ENCODE results near the gene CSMD2.

DNA sequence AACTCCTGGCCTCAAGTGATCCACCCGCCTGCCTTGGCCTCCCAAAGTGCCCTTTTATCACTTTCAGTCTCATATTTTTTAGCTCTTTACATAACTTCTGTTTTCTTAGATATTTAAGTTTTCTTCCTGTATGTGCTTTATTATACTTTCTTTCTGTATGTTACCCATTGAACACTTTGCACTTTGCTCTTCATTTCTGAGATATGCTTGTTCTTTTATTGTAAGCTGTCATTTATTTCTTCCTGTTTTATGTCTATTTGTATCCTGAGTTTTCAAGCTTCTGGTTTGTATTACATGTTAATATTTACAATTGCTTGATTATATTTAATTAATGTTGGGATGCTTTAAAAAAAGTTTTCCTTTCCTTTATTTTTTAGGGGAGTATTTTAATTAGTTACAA is 656.9 kb downstream of the CSMD2 start:
- no peak for TF ChIP-seq POLR2A (IDR thresholded peaks at IDR 0.05; ENCODE audit: low read depth, low read length)
- no peak for TF ChIP-seq CTCF (conservative IDR thresholded peaks at IDR 0.05; ENCODE audit: low read depth, low read length)
- TF ChIP-seq CEBPB (IDR thresholded peaks at IDR 0.05; ENCODE audit: low read depth, low read length): no peak
- no peak for TF ChIP-seq RAD21 (IDR thresholded peaks at IDR 0.05; ENCODE audit: low read length)
- TF ChIP-seq ELK1 (IDR thresholded peaks at IDR 0.05; ENCODE audit: borderline replicate concordance, low read depth, low read length): no peak
- no peak for TF ChIP-seq MAFK (IDR thresholded peaks at IDR 0.05; ENCODE audit: low read depth, low read length)
- no peak for TF ChIP-seq BHLHE40 (IDR thresholded peaks at IDR 0.05; ENCODE audit: low read depth, low read length)
- no peak for TF ChIP-seq SMC3 (IDR thresholded peaks at IDR 0.05; ENCODE audit: low read depth, low read length)
- no peak for TF ChIP-seq RCOR1 (IDR thresholded peaks at IDR 0.05; ENCODE audit: insufficient replicate concordance, low read length)
- no peak for TF ChIP-seq FOS (IDR thresholded peaks at IDR 0.05; ENCODE audit: low read depth, low read length)
- no peak for TF ChIP-seq NFE2L2 (IDR thresholded peaks at IDR 0.05; ENCODE audit: low read depth, low read length)
- TF ChIP-seq, protein P1, sequence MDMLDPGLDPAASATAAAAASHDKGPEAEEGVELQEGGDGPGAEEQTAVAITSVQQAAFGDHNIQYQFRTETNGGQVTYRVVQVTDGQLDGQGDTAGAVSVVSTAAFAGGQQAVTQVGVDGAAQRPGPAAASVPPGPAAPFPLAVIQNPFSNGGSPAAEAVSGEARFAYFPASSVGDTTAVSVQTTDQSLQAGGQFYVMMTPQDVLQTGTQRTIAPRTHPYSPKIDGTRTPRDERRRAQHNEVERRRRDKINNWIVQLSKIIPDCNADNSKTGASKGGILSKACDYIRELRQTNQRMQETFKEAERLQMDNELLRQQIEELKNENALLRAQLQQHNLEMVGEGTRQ (IDR thresholded peaks at IDR 0.05; ENCODE audit: low read depth, low read length): no peak
- TF ChIP-seq MXI1 (IDR thresholded peaks at IDR 0.05; ENCODE audit: borderline replicate concordance, low read depth, low read length): no peak
- no peak for TF ChIP-seq MAZ (IDR thresholded peaks at IDR 0.05; ENCODE audit: borderline replicate concordance, low read depth, low read length)
